ENCODE data around the gene SPHKAP. TPM values are rescaled to one million over a fixed set of nuclear protein-coding genes. Genes with fewer than 3 reads are reported as not detected.

SPHKAP gene
- total and polyA plus RNA-seq, 2 of the 4 experiments (the other 2 are of a cell fraction): not detected

DNA sequence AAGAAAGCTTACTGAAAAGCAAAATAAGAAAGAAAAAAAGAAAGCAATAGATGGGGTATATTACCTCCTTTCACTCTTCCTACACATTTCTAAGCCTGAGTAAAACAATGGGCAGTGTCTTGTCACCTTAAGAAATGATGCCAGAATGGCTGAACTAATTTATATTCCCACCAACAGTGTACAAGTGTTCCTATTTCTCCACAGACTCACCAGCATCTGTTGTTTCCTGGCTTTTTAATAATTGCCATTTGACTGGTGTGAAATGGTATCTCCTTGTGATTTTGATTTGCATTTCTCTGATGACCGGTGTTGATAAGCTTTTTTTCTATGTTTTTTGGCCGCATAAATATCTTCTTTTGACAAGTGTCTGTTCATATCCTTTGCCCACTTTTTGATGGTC lies 98.4 kb downstream of the SPHKAP start:
- ATAC-seq (ENCODE audit: low read depth) (no peak), DNase-seq (no peak)
- WGBS, 2 experiments (ENCODE audit: extremely low coverage in 2 of 2, insufficient read length in 1 of 2): no CpG with 5 or more reads among the region's 2 CpGs
- Histone ChIP-seq H2AK5ac (ENCODE audit: low read depth, low read length) (no peak overlapping the region), H3K9ac (ENCODE audit: low read depth, low read length) (no peak overlapping the region), H3K9me1 (ENCODE audit: insufficient read depth, low read length) (no peaks in the 10 kb centered on the region), H3K56ac (ENCODE audit: extremely low read depth, insufficient read depth, low read length) (no peak overlapping the region), H3K4ac (ENCODE audit: low read depth, low read length) (no peak overlapping the region), H2BK15ac (ENCODE audit: low read depth, low read length) (no peak overlapping the region), H3K18ac (ENCODE audit: low read depth, low read length) (no peak overlapping the region), H4K5ac (ENCODE audit: low read depth, low read length) (no peak overlapping the region), H4K20me1 (ENCODE audit: insufficient read depth, low read length) (no peaks in the 10 kb centered on the region), H4K8ac (ENCODE audit: low read depth in 2 of 2, low read length in 2 of 2) (no peak overlapping the region), H3K4me1 (ENCODE audit: control insufficient read depth, insufficient read depth, low read length) (no peaks in the 10 kb centered on the region), H3K4me3 (ENCODE audit: insufficient read depth, low read depth, low read length) (no peak overlapping the region), H4K91ac (ENCODE audit: insufficient read depth, low read depth, low read length) (no peak overlapping the region), H3K27ac (ENCODE audit: insufficient read depth, low read length) (no peak overlapping the region), H2BK120ac (ENCODE audit: low read depth, low read length) (no peak overlapping the region), H2AK9ac (replicated peaks; ENCODE audit: low read depth, low read length, poor library complexity) (no peak overlapping the region), H3K27me3 (ENCODE audit: control insufficient read depth, insufficient read depth, low read length) (no peaks in the 10 kb centered on the region), H2BK20ac (ENCODE audit: low read depth, low read length) (no peak overlapping the region), H2BK5ac (ENCODE audit: low read depth, low read length, poor library complexity, severe bottlenecking) (no peak overlapping the region), H3K79me1 (ENCODE audit: low read depth in 1 of 2, low read length in 2 of 2) (no peaks in the 10 kb centered on the region), H3K4me2 (ENCODE audit: low read depth, low read length) (no peak overlapping the region), H3K36me3 (ENCODE audit: control insufficient read depth, insufficient read depth, low read length) (no peaks in the 10 kb centered on the region), H3K9me3 (ENCODE audit: control insufficient read depth, insufficient read depth, low read length) (peaks cover 11% of the 10 kb centered on the region), H3K23ac (ENCODE audit: low read depth, low read length) (no peak overlapping the region), H2AFZ (replicated peaks; ENCODE audit: low read length, poor library complexity) (no peak overlapping the region), H3K14ac (replicated peaks; ENCODE audit: low read depth, low read length) (no peak overlapping the region)
- TF ChIP-seq, protein P1, sequence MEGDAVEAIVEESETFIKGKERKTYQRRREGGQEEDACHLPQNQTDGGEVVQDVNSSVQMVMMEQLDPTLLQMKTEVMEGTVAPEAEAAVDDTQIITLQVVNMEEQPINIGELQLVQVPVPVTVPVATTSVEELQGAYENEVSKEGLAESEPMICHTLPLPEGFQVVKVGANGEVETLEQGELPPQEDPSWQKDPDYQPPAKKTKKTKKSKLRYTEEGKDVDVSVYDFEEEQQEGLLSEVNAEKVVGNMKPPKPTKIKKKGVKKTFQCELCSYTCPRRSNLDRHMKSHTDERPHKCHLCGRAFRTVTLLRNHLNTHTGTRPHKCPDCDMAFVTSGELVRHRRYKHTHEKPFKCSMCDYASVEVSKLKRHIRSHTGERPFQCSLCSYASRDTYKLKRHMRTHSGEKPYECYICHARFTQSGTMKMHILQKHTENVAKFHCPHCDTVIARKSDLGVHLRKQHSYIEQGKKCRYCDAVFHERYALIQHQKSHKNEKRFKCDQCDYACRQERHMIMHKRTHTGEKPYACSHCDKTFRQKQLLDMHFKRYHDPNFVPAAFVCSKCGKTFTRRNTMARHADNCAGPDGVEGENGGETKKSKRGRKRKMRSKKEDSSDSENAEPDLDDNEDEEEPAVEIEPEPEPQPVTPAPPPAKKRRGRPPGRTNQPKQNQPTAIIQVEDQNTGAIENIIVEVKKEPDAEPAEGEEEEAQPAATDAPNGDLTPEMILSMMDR (conservative IDR thresholded peaks at IDR 0.05; ENCODE audit: low read depth, low read length): no peak
- TF ChIP-seq, protein P2, sequence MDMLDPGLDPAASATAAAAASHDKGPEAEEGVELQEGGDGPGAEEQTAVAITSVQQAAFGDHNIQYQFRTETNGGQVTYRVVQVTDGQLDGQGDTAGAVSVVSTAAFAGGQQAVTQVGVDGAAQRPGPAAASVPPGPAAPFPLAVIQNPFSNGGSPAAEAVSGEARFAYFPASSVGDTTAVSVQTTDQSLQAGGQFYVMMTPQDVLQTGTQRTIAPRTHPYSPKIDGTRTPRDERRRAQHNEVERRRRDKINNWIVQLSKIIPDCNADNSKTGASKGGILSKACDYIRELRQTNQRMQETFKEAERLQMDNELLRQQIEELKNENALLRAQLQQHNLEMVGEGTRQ (IDR thresholded peaks at IDR 0.05; ENCODE audit: low read depth, low read length): no peak
- no TSS peak for BruUV-seq (replicated peaks)
- intact Hi-C loops (cut with micrococcal nuclease) (no loop called here), in situ Hi-C loops (cut with MboI; ENCODE audit: low sequenced_read_pairs) (no loop called here), dilution Hi-C loops (cut with HindIII; ENCODE audit: low sequenced_read_pairs, unreplicated experiment) (no loop called here)
- ChIA-PET POLR2A (ENCODE audit: unreplicated experiment) (no interaction called here), CTCF (interaction anchor here (0.6 kb wide), 1 partner anchor 580 kb away, joined by 3 read pairs; no protein-coding TSS in a partner anchor)

Measured in IMR-90 (cell line).